ENCODE data around the gene SRC. TPM values are rescaled to one million over a fixed set of nuclear protein-coding genes. Genes with fewer than 3 reads are reported as not detected.

The SRC gene
- 210 TPM for total RNA-seq

DNA sequence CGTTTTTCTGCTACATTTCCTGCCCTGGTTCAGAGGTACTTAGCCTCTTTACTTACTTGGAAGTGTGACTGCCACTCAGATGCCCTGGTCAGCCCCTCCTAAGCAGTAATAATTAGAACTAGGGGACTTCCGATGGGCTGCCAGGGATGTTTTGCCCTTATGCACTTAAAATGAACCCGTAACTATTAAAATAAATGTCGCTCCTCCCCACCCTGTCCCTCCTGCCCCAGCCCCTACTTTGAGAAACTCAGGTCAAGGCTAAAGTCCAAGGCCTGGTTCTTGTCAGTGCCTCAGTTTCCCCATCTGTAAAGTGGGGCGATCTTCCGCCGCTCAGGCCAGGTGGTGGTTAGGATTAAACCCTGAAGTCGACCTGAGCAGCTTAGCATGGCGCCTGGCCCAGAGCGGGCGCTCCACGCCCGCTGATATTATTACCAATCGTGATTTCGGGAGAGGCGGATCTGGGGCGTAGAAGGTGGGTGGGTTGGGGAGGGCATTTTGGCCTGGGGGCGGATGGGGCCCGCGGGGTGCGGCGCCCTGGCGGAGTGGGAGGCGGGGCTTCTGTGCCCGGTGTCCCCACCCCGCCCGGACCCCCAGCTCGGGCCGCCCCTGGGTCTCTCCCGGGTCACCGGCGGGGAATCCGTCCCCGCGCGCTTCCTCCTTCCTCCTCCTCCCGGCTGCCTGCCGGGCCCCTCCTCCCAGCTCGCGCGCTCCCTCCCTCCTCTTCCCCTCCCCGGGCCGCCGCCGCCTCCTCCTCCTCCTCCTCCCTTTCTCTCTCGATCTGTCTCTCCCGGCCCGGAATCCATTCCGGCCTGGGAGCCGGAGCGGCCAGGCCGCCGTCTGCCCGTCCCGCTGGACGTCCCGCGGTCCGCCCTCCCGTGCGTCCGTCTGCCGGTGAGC is at the start of gene SRC:
SRC (plus strand) TSS at position 802 of the 897 bp plus-strand sequence. CDS start 38,014 bp downstream, outside the sequence.
- peak; percentile 85 for DNase-seq (ENCODE audit: low spot score)

DNA sequence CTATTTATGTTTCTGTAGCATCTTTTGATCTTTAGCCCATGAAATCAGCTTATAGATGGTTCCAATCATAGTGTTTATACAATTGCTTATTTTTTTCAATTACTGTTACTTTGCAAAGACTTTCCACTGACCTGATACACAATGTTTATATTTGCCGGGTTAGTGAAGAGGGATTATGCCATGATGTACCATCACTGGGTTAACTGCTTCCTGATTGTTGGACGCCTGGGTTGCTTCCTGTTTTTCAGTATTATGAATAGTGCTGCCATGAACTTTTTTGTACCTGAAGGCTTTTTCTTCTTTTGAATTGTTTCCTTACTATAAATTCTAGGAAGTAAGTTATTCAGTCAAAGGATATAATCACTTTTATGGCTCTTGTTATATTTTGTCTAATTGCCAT is 49.6 kb upstream of the SRC start:
- no peak for DNase-seq (ENCODE audit: low spot score)

DNA sequence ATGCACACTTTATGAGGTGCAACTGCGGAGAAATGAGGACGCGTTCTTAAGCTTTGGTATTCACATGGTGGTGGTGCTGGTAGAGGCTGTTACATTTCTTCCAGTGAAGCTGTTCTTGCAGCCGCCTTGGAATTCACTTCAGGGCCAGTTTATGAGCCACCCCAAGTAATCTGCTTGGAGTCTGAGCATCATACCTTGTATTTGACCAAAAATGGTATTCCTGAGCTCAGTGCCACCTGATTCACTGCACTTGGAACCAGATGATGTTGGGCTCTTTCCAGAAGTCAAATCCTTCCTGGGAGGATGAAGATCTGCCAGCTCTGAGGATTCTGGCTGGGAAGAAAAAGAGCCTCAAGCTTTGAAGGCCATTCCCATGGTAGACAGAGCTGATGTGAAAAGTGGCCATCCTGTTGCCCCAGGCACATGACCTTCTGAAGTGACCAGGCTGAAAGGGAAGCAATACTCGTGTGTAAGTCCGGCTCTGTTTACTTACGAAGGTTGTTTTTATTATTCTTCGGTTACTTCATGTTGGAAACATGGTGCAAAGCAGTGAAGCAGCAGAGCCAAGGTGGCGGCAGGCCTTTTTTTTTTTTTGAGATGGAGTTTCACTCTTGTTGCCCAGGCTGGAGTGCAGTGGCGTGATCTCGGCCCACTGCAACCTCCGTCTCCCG is 48.7 kb upstream of the SRC start:
- DNase-seq (ENCODE audit: low spot score) = no peak

DNA sequence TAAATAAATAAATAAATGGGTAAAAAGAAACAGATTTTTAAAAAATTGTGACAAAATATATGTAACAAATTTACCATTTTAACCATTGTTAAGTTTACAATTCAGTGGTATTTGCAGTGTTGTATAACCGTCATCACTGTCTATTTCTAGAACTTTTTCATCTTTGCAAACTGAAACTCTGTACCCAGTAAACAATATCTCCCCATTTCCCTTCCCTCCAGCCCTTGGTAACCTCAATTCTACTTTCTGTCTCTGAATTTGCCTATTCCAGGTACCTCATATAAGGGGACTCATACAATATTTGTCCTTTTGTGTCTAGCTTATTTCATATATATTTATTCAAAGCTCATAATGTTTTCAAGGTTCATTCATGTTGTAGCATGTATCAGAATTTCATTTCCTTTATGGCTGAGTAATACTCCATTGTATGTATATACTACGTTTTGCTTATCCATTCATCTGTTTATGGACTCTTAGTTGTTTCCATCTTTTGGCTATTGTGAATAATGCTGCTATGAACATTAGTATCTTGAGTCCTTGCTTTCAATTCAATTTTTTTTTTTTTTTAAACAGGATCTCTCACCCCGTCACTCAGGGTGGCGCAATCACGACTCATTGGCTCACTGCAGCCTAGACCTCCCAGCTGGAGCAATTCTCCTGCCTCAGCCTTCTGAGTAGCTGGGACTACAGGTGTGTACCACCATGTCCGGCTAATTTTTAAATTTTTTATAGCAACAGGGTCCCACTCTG is 47.6 kb upstream of the SRC start:
- DNase-seq (ENCODE audit: low spot score) = no peak

DNA sequence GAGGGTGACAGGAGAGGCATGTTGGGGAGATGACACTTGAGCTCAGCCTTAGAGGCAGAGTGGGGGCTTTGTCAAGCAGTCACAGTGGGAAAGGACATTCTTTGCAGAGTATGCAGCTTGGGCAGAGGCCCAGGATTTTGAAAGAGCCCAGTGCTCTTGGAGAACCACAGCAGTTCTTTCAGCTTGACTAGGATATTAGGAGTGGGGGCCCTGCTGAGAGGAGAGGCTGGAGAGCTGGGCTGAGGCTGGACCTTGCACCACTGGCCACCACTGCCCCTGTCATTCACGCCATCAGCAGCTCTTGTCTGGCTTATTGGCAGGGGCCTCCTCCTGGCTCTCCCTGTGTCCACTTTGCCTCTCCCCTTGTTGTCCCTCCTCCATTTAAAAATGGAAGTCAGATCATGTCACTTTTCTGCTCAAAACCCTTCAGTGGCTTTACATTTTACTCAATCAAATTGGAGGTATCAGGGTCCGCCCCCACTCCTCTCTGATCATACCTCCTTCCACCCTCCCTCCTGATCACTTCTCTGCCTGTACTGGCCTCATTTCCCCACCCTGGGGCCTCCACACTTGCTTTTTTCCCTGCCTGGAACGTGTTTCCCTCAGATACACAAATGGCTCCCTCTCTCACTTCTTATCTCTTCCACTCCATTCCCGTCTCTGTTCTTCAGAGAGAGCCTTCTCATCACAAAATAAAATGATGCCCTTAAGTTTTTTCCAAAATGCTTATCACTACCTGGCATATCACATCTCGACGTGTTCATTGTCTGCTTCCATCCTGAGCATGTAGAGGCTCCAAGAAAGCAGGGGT is 46.0 kb upstream of the SRC start:
- DNase-seq (ENCODE audit: low spot score) = no peak

DNA sequence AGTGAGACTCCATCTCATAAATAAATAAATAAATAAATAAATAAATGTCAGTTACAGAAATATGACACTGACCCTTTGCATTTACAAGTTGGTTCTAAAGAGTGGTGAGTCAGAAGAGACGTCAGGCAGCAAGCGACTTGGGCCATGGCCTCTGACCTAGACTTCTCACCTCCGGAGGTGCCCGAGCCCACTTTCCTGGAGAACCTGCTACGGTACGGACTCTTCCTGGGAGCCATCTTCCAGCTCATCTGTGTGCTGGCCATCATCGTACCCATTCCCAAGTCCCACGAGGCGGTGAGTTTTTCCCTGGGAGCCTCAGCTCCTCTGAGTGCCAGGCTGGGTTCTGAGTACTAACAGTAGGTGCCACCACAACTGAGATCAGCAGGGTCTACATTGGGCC is 44.8 kb upstream of the SRC start:
- DNase-seq (ENCODE audit: low spot score) = no peak

DNA sequence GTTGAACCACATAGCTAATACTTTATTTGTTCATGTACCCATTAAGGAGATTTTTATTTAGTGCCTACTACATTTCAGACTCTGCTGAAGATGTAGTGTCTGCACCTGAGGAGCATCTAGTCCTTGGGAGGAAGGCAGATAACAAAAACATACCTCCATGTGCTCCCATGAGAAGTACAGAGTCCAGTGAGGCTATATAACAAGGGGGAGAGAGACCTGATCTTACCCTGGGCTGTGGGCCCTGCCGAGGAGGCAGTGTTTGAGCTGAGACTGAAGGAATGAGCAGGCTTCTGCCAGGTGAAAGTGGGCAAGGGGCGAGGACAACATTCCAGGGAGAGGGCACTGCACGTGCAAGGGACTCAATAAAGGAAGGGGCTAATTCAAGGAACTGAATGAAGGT is 44.4 kb upstream of the SRC start:
- no peak for DNase-seq (ENCODE audit: low spot score)

DNA sequence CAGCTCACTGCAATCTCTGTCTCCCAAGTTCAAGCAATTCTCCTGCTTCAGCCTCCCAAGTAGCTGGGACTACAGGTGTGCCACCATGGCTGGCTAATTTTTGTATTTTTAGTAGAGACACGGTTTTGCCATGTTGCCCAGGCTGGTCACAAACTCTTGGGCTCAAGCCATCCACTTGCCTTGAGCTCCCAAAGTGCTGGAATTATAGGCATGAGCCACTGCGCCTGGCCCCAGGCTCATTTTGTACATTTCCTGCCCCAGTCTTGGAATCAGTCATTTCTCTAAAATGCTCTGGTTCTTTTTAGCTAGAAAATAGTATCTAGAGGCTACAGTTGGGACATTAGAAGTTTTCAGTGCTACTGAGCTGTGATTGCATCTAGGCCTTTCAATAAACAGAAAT is 43.0 kb upstream of the SRC start:
- DNase-seq (ENCODE audit: low spot score) = no peak

DNA sequence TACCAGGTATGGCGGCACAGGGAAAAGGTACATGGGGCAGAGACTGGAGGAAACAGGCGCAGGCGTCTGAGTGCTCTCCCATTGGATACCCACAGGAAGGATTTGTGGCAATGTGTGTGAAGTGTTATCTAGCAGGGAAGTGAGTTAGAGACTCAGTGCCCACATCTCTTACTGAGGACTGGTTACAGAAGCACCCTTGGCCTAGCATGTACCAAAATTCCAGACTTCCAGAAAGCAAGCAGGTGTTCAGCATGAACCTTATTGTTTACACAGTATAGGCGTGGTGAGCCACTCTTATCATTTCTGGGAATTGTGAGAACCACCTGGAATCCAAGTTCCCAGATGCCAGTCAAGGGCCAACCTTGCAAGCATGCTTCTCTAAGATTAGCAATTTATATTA is 42.3 kb upstream of the SRC start:
- no peak for DNase-seq (ENCODE audit: low spot score)

DNA sequence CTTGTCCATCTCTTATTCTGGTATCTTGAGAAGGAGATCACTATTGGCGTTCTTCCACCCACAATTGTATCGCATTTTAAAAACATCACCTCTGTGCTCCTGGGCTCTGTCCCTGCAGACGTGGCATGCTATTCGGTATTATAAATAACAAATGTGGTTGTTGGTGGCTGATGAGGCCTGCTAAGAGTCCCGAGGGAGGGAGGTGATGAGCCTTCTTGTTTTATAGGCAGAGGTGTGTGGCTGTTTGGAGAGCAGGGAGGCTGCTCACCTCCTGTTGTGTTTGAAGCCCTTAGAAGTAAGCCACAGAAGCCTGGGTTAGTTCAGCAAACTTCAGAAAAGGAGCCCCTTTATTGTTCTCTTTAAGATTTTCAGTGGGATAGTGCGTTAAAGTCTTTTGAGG is 40.9 kb upstream of the SRC start:
- DNase-seq (ENCODE audit: low spot score) = no peak

DNA sequence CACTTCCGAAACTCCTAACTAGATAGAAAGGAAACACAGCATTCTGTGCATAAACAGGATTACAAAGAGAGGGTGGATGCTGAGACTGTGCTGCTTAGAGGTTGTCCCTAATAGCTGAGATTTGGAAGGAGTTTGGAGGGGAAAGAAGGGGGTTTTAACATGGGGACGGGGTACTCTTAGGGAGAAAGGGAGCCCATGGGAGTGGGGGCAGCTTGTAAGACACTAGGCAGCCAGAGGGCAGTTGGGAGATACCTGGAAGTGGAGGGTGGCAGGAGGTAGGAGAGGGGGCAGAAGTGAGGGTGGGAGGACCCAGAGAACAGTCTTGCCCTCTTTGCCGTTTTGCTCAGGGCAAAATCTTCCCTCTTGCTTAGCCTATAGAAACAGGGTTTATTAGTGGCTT is 40.1 kb upstream of the SRC start:
- no peak for DNase-seq (ENCODE audit: low spot score)

DNA sequence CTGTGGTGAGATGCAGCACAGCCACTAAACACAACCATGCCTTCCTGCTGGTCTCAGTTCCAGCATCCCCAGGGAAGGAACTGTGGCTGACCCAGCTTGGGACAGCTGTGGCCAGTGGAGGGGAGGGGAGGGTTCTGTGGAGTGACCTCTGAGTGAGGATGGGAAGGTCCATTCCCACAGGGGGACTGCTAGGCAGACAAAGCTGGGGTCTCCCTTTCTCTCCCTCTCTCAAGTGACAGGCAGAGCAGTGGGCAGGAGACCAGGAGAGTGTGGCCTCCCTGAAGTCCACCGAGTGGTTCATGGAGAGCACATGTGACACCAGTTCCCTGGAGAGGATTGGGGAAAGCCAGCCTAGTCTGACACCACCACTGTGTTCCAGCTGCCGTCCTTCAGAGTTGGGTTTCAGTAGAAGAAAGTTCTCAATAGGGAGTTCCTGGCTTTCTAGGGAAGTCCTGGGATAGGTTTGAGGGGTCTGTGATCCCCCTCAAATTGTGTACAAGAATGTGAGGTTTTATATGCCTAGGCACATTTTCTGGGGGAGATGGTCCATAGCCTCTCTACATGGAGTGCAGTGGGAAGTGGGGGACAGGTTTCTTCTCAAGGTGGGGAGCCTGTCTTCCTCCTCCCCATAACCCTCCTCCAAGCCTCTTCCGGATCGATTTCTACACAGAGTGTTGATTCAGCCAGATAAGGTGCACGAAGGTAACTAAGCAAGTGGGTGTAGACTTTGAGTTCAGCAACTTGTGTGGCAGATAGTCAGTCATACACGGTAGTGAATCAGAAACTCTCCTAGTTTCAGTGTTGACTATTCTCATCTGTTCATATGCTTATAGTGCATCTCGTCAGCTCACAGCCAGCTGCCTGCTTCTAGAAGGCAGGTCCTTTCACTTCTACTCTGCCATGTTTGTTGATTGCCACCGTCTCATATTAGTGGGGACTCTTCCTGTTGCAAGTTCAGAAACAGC is 37.6 kb upstream of the SRC start:
- DNase-seq (ENCODE audit: low spot score) = peak; percentile 68

DNA sequence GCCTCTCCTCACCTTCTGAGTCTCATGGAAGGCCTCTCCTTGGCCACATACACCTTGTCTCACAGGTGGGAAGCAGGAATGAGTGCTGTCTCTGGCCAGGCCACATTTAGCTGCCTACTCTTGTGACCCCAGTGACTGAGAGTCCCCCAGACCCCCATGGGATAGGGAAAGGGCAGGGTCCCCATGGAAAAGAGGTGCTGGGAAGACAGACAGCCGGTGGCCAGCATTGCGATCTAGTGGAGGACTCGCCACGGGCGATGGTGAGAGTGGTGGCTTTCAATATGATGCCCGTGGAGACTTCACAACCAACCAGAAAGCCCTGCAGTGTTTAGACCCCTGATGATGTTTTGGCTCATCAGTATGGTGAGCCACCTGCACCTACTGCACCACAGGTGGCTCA is 36.6 kb upstream of the SRC start:
- no peak for DNase-seq (ENCODE audit: low spot score)

DNA sequence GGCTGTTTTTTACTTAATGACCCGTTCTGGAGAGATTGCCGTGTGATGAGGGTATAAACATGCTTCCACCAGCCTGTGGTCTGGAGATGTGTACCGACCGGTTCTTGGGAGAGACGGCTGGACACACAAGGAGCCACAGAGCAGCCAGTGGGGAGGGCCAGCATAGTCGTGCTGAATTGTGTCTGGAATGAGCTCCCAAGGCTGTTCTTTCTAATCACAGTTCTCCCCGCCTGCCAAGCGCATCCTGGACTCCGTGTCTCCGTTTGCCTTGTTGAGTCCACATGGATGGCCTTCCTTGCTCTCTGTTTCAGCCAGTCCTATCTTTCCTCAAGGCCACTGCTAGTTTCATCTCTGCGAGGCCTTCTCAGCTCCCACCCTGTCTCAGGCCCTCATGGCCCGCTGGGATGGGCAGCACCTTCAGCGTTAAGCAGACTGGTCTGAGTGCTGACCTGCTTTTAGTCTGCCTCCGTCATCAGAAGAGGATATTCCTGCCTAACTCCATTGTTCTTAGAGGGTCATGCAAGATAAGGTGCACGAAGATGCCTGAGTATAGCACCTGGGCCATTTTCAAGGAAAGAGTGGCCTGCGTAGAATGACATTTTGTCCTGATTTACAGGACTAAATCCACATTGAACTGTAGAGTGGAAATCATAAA is 35.9 kb upstream of the SRC start:
- DNase-seq (ENCODE audit: low spot score) = peak; percentile 60

DNA sequence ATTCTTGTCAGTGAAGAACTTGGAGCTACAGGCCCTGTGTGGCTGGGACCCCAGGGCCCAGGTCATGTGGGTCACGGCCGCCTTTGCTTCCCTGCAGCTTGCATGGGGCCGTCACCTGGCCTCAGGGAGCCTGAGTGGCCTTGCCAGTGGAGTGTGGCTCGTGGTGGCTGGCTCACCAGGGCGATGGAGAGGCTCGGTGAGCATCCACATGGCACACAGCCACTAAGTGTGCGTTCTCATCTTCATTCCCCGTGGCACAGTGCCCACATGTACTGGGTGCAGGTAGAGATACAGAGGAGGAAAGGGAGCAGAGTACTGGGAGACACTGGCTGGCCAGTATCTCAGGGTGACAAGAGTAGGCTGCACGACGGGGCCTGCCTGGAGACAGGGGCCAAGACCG is 35.0 kb upstream of the SRC start:
- DNase-seq (ENCODE audit: low spot score) = no peak

DNA sequence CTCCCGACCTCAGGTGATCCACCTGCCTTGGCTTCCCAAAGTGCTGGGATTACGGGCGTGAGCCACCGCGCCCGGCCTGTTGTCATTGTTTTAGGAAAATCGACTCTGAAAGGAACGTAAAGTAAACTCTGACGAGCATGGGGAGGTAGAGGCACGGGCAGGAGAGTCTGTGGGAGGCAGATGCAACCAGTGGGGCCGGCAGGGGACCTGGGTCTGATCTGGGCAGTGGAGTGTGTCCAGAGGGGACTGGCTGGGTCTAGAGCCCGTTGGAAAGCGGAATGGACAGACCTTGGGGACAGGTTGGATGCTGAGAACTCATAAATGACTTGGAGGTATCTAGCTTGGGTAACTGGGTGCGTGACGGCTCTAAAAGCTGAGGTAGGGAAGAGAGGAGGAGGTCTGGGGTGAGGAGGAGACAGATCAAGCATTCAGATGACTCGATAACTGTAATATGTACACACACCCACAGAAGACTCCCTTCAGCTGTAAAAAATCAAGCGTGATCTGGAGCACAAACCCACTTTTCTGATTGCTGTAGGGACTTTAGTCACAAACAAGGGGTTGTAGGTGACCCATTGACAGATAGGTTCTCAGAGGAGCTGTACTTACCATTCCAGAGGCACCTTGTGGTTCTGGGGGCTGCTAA is 34.1 kb upstream of the SRC start:
- DNase-seq (ENCODE audit: low spot score) = no peak

DNA sequence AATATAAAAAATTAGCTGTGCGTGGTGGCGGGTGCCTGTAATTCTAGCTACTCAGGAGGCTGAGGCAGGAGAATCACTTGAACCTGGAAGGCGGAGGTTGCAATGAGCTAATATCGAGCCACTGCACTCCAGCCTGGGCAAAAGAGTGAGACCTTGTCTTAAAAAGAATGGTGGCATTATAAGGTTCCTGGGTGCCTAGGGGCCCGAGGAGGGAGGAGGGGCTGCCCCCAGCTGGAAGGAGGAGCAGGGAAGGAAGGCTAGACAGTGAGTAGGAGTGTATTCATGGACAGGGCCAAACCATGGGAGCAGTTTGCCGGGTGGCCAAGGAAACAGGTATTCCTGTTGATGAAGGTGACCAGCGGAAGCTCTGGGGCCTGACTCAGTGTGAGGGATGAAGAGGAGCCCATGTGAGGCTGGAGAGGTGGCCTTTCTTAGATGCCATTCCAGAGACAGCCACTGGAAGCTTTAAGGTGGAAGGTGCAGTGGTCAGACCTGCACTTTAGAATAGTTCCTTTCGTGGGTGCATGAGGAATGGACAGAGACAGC is 32.3 kb upstream of the SRC start:
- no peak for DNase-seq (ENCODE audit: low spot score)

DNA sequence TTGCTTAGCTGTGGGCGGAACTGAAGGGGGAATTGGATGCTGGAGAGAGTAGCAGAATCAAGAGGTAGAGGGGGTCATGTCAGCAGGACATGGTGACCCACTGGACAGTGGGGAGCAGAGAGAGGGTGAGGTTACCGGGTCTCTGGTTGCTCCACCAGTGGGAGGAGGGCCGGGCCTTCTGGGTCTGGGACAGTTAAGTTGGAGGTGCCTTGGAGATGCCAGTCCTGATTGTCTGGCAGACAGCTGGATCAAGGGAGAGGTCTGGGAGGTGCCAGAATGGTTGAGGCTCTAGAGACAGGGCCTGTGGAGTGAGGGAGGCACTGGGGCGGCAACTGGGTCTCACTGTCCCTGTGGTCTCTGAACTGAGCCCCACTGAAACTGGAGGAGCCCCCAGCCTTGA is 31.8 kb upstream of the SRC start:
- no peak for DNase-seq (ENCODE audit: low spot score)

DNA sequence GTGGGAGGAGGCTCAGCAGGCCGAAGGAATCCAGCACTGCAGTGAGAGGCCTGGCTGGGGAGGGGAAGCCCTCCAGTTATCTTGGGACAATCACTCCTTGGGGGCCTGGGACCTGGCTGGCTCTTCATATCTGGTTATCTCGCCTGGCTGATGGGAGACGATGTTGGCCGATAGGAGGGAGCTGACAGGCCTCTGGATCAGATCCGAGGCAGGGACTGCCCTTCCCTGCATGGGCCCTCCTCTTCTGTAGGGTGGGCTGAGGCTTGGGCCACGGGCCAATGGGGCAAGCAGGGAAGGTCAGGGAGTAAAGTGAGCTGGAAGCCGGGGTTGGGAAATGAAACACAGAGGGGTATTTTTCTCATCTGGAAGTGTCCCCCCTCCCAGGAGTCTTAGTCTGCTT is 31.3 kb upstream of the SRC start:
- no peak for DNase-seq (ENCODE audit: low spot score)

All from mucosa of gallbladder (tissue), 1 donor.